K562 (cell line): ENCODE results near the gene TFAM. TPM values are rescaled to one million over a fixed set of nuclear protein-coding genes. Genes with fewer than 3 reads are reported as not detected.

Experiments used
- ATAC-seq: fragments of 200-7000 bp; cut with Tn5 transposase; 3 replicates; pipeline ENCODE4 v1.9.1; 2020; ENCODE audit warnings: moderate library complexity
- BruUV-seq: library from RNA; stranded (reverse); fragments of 400-500 nt; replicated peaks from 2 replicates; lab custom pipeline; 2021; lab: Mats Ljungman, UMichigan
- CTCF ChIA-PET: fragments of 300-600 bp; formaldehyde crosslinking; extraction: SDS; loops from one replicate; lab custom pipeline; 2021; ENCODE audit warnings: low intra/inter-chr PET ratio; lab: Yijun Ruan, JAX
- POLR2A ChIA-PET: fragments of 300-600, 350-650 bp; sonication (Branson Sonifier 250); formaldehyde crosslinking; extraction: SDS; loops from one replicate; lab custom pipeline; 2021; ENCODE audit warnings: antibody characterized with exemption, inconsistent platforms; lab: Yijun Ruan, JAX
- DNase-seq, 4 experiments: peaks; one replicate each; pipeline versions ENCODE4 v3.0.0 to v3.0.0-alpha.2; 2011 to 2018; ENCODE audit warnings: low spot score in 3 of 4, mixed read lengths in 3 of 4; ENCODE audit errors: extremely low read depth in 1 of 4
- FAIRE-seq: peaks from 2 replicates; lab custom pipeline; 2011; peaks lifted over from hg19 to GRCh38; lab: Jason Lieb, UNC
- H2AFZ ChIP-seq: 2 replicates; pipeline ENCODE4 v1.6.0; 2011; ENCODE audit warnings: low read depth, low read length, control low read depth, inconsistent platforms
- H3K27ac ChIP-seq: fragments of 200-600 bp; 3 replicates; pipeline ENCODE4 v1.8.0; 2011; ENCODE audit warnings: low read depth, mild to moderate bottlenecking, control low read depth, inconsistent platforms, low read length, moderate library complexity, mixed read lengths; ENCODE audit errors: extremely low read depth
- H3K27me3 ChIP-seq, 2 experiments: fragments of 300-600 bp in 1 of 2; 2 replicates in 1 of 2; 3 replicates in 1 of 2; pipeline versions ENCODE4 v1.6.0 to v1.8.0; 2011; ENCODE audit warnings: inconsistent platforms in 2 of 2, low read length in 2 of 2, mild to moderate bottlenecking in 1 of 2, mixed read lengths in 1 of 2, moderate library complexity in 1 of 2; ENCODE audit not compliant: control insufficient read depth in 2 of 2, insufficient read depth in 2 of 2
- H3K36me3 ChIP-seq: fragments of 300-600 bp; 3 replicates; pipeline ENCODE4 v1.8.0; 2011; ENCODE audit warnings: mild to moderate bottlenecking, low read length, inconsistent platforms; ENCODE audit not compliant: control insufficient read depth, insufficient read depth
- H3K4me1 ChIP-seq, 2 experiments: fragments of 200-600 bp in 1 of 2; replicated peaks in 1 of 2; 2 replicates in 1 of 2; 3 replicates in 1 of 2; pipeline versions ENCODE4 v1.5.1 to v1.8.0; 2011; ENCODE audit warnings: inconsistent platforms in 2 of 2, low read length in 2 of 2, mild to moderate bottlenecking in 1 of 2, mixed read lengths in 1 of 2, moderate library complexity in 1 of 2; ENCODE audit not compliant: control insufficient read depth in 2 of 2, insufficient read depth in 2 of 2
- H3K4me2 ChIP-seq: 2 replicates; pipeline ENCODE4 v1.6.1; 2011; ENCODE audit warnings: low read length, control low read depth, inconsistent platforms, mixed read lengths; ENCODE audit not compliant: insufficient read depth
- H3K4me3 ChIP-seq: fragments of 200-600 bp; sonication (generic), shearing (Covaris generic); 2 replicates; pipeline ENCODE4 v1.5.1; 2016; ENCODE audit warnings: control low read depth, inconsistent platforms
- H3K79me2 ChIP-seq: fragments of 200-600 bp; 3 replicates; pipeline ENCODE4 v1.8.0; 2011; ENCODE audit warnings: low read length, inconsistent platforms; ENCODE audit not compliant: control insufficient read depth, insufficient read depth
- H3K9ac ChIP-seq, 2 experiments: 2 replicates each; pipeline versions ENCODE4 v1.6.0 to v1.6.1; 2011; ENCODE audit warnings: low read depth in 2 of 2, low read length in 2 of 2, control low read depth in 1 of 2, inconsistent platforms in 1 of 2, mild to moderate bottlenecking in 1 of 2, mixed read lengths in 1 of 2; ENCODE audit not compliant: insufficient read depth in 1 of 2
- H3K9me1 ChIP-seq: one replicate; pipeline ENCODE4 v1.6.0; 2011; ENCODE audit warnings: inconsistent platforms, mild to moderate bottlenecking, low read length, moderate library complexity; ENCODE audit not compliant: control insufficient read depth, insufficient read depth
- H3K9me3 ChIP-seq: replicated peaks from 2 replicates; pipeline ENCODE4 v1.5.1; 2011; ENCODE audit warnings: low read depth, low read length, inconsistent platforms; ENCODE audit not compliant: control insufficient read depth, insufficient read depth
- H4K20me1 ChIP-seq: replicated peaks from 2 replicates; pipeline ENCODE4 v1.6.1; 2011; ENCODE audit warnings: low read length, inconsistent platforms, mixed read lengths; ENCODE audit not compliant: control insufficient read depth, insufficient read depth
- HDGF ChIP-seq: fragments of 450-650 bp; IDR thresholded peaks from 2 replicates; pipeline ENCODE4 v1.6.1; 2016
- KAT8 ChIP-seq: fragments of 450-650 bp; IDR thresholded peaks from 2 replicates; pipeline ENCODE4 v1.6.1; 2016; ENCODE audit warnings: low read depth, mild to moderate bottlenecking
- NR2F6 ChIP-seq: fragments of 450-650 bp; formaldehyde crosslinking; IDR thresholded peaks from 2 replicates; pipeline ENCODE4 v1.4.0; 2020; ENCODE audit warnings: mild to moderate bottlenecking
- PKNOX1 ChIP-seq: fragments of 450-650 bp; IDR thresholded peaks from 2 replicates; pipeline ENCODE4 v1.6.1; 2016
- TARDBP ChIP-seq: fragments of 450-650 bp; IDR thresholded peaks from 2 replicates; pipeline ENCODE4 v1.6.1; 2016
- ZNF140 ChIP-seq: fragments of 250-450 bp; sonication (Bioruptor Pico); IDR thresholded peaks from 2 replicates; pipeline ENCODE4 v1.8.0; 2021; ENCODE audit warnings: moderate library complexity, mild to moderate bottlenecking, inconsistent platforms
- ZNF280B ChIP-seq: fragments of 250-450 bp; sonication (Bioruptor Pico); IDR thresholded peaks from 2 replicates; pipeline ENCODE4 v1.5.1; 2021; ENCODE audit warnings: mild to moderate bottlenecking
- ZNF584 ChIP-seq: fragments of 200-800 bp; sonication (Bioruptor generic); IDR thresholded peaks from 2 replicates; pipeline ENCODE4 v1.6.1; 2016; ENCODE audit warnings: low read depth, mild to moderate bottlenecking, missing genetic modification characterization, missing compliant biosample characterization
- WGBS: fragments of 100-300 bp; shearing (Covaris generic); methylation state at CpG from one replicate; pipeline ENCODE4 v1.1.6; 2016; ENCODE audit warnings: low coverage, mixed read lengths; ENCODE audit not compliant: insufficient coverage; ENCODE audit errors: missing lambda C conversion rate; 5-methylcytosine and 5-hydroxymethylcytosine counted together
- in situ Hi-C: fragments of 300-500 bp; cut with MboI; formaldehyde crosslinking; loops from 4 replicates; pipeline ENCODE4 v1.15.0; 2018; ENCODE audit warnings: inconsistent platforms, mixed read lengths
- intact Hi-C: fragments of 100-400 bp; cut with micrococcal nuclease; formaldehyde crosslinking; loops from 2 replicates; pipeline ENCODE4 v1.14.2; 2022
- polyA plus RNA-seq, 8 experiments: library from polyadenylated mRNA; depleted of rRNA in 4 of 8; stranded (reverse) in 5 of 8; unstranded in 3 of 8; fragments of >200 nt; fragmentation: Nextera tagmentation in 2 of 8; fragmentation: Illumina TruSeq in 1 of 8; extraction: Ambion mirVana in 2 of 8; extraction: Trizol in 1 of 8; gene quantifications; 2 replicates each; pipeline versions ENCODE4 v1.2.1 to v1.2.3, GENCODE V29; 2011 to 2014; ENCODE audit warnings: inconsistent platforms in 1 of 8, missing spikeins in 1 of 8
- total RNA-seq, 7 experiments: library from RNA; depleted of rRNA in 6 of 7; stranded (reverse); fragments of >200 nt in 6 of 7; fragmentation: Illumina TruSeq in 2 of 7; extraction: Trizol in 2 of 7; gene quantifications; 2 replicates each; pipeline versions ENCODE4 v1.2.1 to v1.2.3, GENCODE V29; 2011 to 2021; ENCODE audit warnings: low replicate concordance in 1 of 7

Gene TFAM
- total and polyA plus RNA-seq, 9 of the 15 experiments (the other 6 are each of a cell fraction or from before 2014, with no cell fraction given): 74.3 to 227 (median 155) TPM

GRCh38 chr10:58448121-58448935 is 63.1 kb downstream of the TFAM start:
- Histone ChIP-seq H3K27me3 (no peaks in the 10 kb centered on the region), H3K4me3 (no peak overlapping the region), H4K20me1 (no peaks in the 10 kb centered on the region), H3K79me2 (no peaks in the 10 kb centered on the region), H3K4me1 (peaks cover 0 to 3% of the 10 kb centered on the region in 2 experiments; a peak in 1 of 5 replicates), H3K9ac (no peak overlapping the region), H3K9me3 (no peaks in the 10 kb centered on the region; the same call in 1 of the 2 replicates), H2AFZ (no peak overlapping the region), H3K36me3 (no peaks in the 10 kb centered on the region), H3K9me1 (no peaks in the 10 kb centered on the region), H3K4me2 (no peak overlapping the region), H3K27ac (no peak overlapping the region)
- DNase-seq: no peak
- 2% methylated on average over 31 of the region's 31 CpGs for WGBS
- in situ Hi-C loops: no loop called here
- CTCF ChIA-PET: no interaction called here
- POLR2A ChIA-PET: no interaction called here
- TF ChIP-seq NR2F6: no peak
- no peak for TF ChIP-seq KAT8
- TF ChIP-seq ZNF280B: no peak
- TF ChIP-seq ZNF140: no peak
- TF ChIP-seq TARDBP: no peak
- no peak for TF ChIP-seq ZNF584 (CRISPR knock-in tag)
- no peak for TF ChIP-seq HDGF
- TF ChIP-seq PKNOX1: no peak
- no peak for FAIRE-seq
- intact Hi-C loops: no loop called here
- BruUV-seq: no TSS peak
- ATAC-seq: no peak

Other genes with a start within 250 kb of the TFAM start
- gene IPMK, start 117.5 kb upstream of the TFAM start, total RNA-seq (2014; rRNA removed): 2.5 and 2.6 TPM in 2 replicates
- gene IPMK, start 117.5 kb upstream of the TFAM start, total RNA-seq (2014; rRNA removed; fragmentation: Illumina TruSeq; extraction: Trizol): 4.2 and 4.9 TPM in 2 replicates
- gene IPMK, start 117.5 kb upstream of the TFAM start, total RNA-seq (2015; rRNA removed; fragmentation: Illumina TruSeq; extraction: Trizol): 4.4 and 4.8 TPM in 2 replicates
- 3.5 and 3.6 TPM in 2 replicates for gene IPMK, start 117.5 kb upstream of the TFAM start, total RNA-seq (2021)
- gene IPMK, start 117.5 kb upstream of the TFAM start, polyA plus RNA-seq (2011; rRNA removed): 1.7 and 2.7 TPM in 2 replicates
- 2.6 and 2.8 TPM in 2 replicates for gene IPMK, start 117.5 kb upstream of the TFAM start, polyA plus RNA-seq (2014; fragmentation: Illumina TruSeq; extraction: Trizol)
- gene IPMK, start 117.5 kb upstream of the TFAM start, polyA plus RNA-seq (2014; fragmentation: Nextera tagmentation; extraction: Ambion mirVana): 1 to 10 TPM in 1 of 2 experiments, under 1 TPM in 1; 0.98 to 1.6 TPM
- gene IPMK, start 117.5 kb upstream of the TFAM start, polyA plus RNA-seq (2014; rRNA removed): 1.4 and 1.6 TPM in 2 replicates
- 35.8 and 42.3 TPM in 2 replicates for gene CISD1, start 116.2 kb upstream of the TFAM start, total RNA-seq (2014; rRNA removed)
- 118 and 129 TPM in 2 replicates for gene CISD1, start 116.2 kb upstream of the TFAM start, total RNA-seq (2014; rRNA removed; fragmentation: Illumina TruSeq; extraction: Trizol)
- gene CISD1, start 116.2 kb upstream of the TFAM start, total RNA-seq (2015; rRNA removed; fragmentation: Illumina TruSeq; extraction: Trizol): 115 and 129 TPM in 2 replicates
- 82.7 and 97.1 TPM in 2 replicates for gene CISD1, start 116.2 kb upstream of the TFAM start, total RNA-seq (2021)
- gene CISD1, start 116.2 kb upstream of the TFAM start, polyA plus RNA-seq (2011; rRNA removed): 108 and 156 TPM in 2 replicates
- 102 and 115 TPM in 2 replicates for gene CISD1, start 116.2 kb upstream of the TFAM start, polyA plus RNA-seq (2014; fragmentation: Illumina TruSeq; extraction: Trizol)
- gene CISD1, start 116.2 kb upstream of the TFAM start, polyA plus RNA-seq (2014; fragmentation: Nextera tagmentation; extraction: Ambion mirVana): 100 to 1,000 TPM; 308 to 342 TPM
- 68.1 and 71.0 TPM in 2 replicates for gene CISD1, start 116.2 kb upstream of the TFAM start, polyA plus RNA-seq (2014; rRNA removed)
- gene UBE2D1, start 50.4 kb upstream of the TFAM start, total RNA-seq (2014; rRNA removed): 5.3 and 6.2 TPM in 2 replicates
- 15.8 and 18.3 TPM in 2 replicates for gene UBE2D1, start 50.4 kb upstream of the TFAM start, total RNA-seq (2014; rRNA removed; fragmentation: Illumina TruSeq; extraction: Trizol)
- 16.6 and 17.8 TPM in 2 replicates for gene UBE2D1, start 50.4 kb upstream of the TFAM start, total RNA-seq (2015; rRNA removed; fragmentation: Illumina TruSeq; extraction: Trizol)
- gene UBE2D1, start 50.4 kb upstream of the TFAM start, total RNA-seq (2021): 12.3 and 13.8 TPM in 2 replicates
- 18.9 and 24.4 TPM in 2 replicates for gene UBE2D1, start 50.4 kb upstream of the TFAM start, polyA plus RNA-seq (2011; rRNA removed)
- 9.9 and 13.5 TPM in 2 replicates for gene UBE2D1, start 50.4 kb upstream of the TFAM start, polyA plus RNA-seq (2014; fragmentation: Illumina TruSeq; extraction: Trizol)
- 1 to 10 TPM; 4.1 to 6.4 TPM for gene UBE2D1, start 50.4 kb upstream of the TFAM start, polyA plus RNA-seq (2014; fragmentation: Nextera tagmentation; extraction: Ambion mirVana)
- gene UBE2D1, start 50.4 kb upstream of the TFAM start, polyA plus RNA-seq (2014; rRNA removed): 7.9 and 9.0 TPM in 2 replicates
- not detected in 2 replicates for gene BICC1, start 127.5 kb downstream of the TFAM start, total RNA-seq (2014; rRNA removed)
- not detected in 2 replicates for gene BICC1, start 127.5 kb downstream of the TFAM start, total RNA-seq (2014; rRNA removed; fragmentation: Illumina TruSeq; extraction: Trizol)
- not detected in 2 replicates for gene BICC1, start 127.5 kb downstream of the TFAM start, total RNA-seq (2015; rRNA removed; fragmentation: Illumina TruSeq; extraction: Trizol)
- gene BICC1, start 127.5 kb downstream of the TFAM start, total RNA-seq (2021): not detected in 2 replicates
- gene BICC1, start 127.5 kb downstream of the TFAM start, polyA plus RNA-seq (2011; rRNA removed): not detected in 2 replicates
- not detected in 2 replicates for gene BICC1, start 127.5 kb downstream of the TFAM start, polyA plus RNA-seq (2014; fragmentation: Illumina TruSeq; extraction: Trizol)
- gene BICC1, start 127.5 kb downstream of the TFAM start, polyA plus RNA-seq (2014; fragmentation: Nextera tagmentation; extraction: Ambion mirVana): not detected
- gene BICC1, start 127.5 kb downstream of the TFAM start, polyA plus RNA-seq (2014; rRNA removed): not detected in 2 replicates